DOHH2 (cell line): ENCODE measurements around the gene ZNF577.

ENCODE experiments used
- CTCF ChIP-seq: fragments of 200-600 bp; sonication (generic); IDR thresholded peaks from one replicate; pipeline ENCODE4 v1.5.1; 2014; ENCODE audit warnings: antibody characterized with exemption, mild to moderate bottlenecking, low read depth, low read length; ENCODE audit not compliant: poor library complexity, severe bottlenecking
- EZH2phosphoT487 ChIP-seq: fragments of 200-600 bp; sonication (generic); IDR thresholded peaks from 2 replicates; pipeline ENCODE4 v1.6.1; 2017; ENCODE audit warnings: borderline replicate concordance, mild to moderate bottlenecking, antibody characterized with exemption, low read length, moderate library complexity, mixed read lengths

DNA sequence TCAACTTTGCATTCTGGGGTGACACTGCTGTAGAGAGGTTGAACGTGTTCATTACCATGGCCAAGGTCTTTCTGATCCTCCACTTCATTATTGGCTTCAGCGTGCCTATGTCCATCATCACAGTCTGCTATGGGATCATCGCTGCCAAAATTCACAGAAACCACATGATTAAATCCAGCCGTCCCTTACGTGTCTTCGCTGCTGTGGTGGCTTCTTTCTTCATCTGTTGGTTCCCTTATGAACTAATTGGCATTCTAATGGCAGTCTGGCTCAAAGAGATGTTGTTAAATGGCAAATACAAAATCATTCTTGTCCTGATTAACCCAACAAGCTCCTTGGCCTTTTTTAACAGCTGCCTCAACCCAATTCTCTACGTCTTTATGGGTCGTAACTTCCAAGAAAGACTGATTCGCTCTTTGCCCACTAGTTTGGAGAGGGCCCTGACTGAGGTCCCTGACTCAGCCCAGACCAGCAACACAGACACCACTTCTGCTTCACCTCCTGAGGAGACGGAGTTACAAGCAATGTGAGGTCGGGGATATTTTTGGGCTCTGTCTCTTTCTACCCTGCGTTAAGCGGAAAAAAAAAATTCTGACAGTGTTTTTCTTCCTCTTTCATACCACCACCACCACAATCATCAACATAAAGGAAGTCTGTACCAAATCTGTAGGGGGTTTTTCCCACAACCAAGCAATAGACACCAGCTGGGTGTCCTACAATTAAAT, 63.3 kb downstream of the ZNF577 start:
- no peak for TF ChIP-seq CTCF
- TF ChIP-seq EZH2phosphoT487: no peak
